A549 (cell line): ENCODE results near the gene ITFG1. TPM values are rescaled to one million over a fixed set of nuclear protein-coding genes. Genes with fewer than 3 reads are reported as not detected.
"Not testable (repeated sequence)": the region's sequence is repeated elsewhere in the genome, so short reads cannot be mapped to it uniquely, and the experiment has no call there.

Experiments used
- ATAC-seq, 2 experiments: fragments of 200-7000 bp in 1 of 2; fragments of >200 bp in 1 of 2; cut with Nextera tagmentation in 1 of 2; cut with Tn5 transposase in 1 of 2; 3 replicates each; pipeline versions ENCODE4 v1.8.0 to v1.9.1; 2018 to 2020; ENCODE audit warnings: mild to moderate bottlenecking in 1 of 2, moderate library complexity in 1 of 2
- CTCF ChIA-PET: fragments of 300-600 bp; sonication (Branson Sonifier 250); formaldehyde crosslinking; extraction: SDS; loops from one replicate; lab custom pipeline; 2021; ENCODE audit warnings: antibody characterized with exemption, inconsistent platforms; lab: Yijun Ruan, JAX
- POLR2A ChIA-PET: fragments of 350-600 bp; formaldehyde crosslinking; extraction: SDS; loops from one replicate; lab custom pipeline; 2021; ENCODE audit warnings: antibody characterized with exemption, inconsistent platforms; lab: Yijun Ruan, JAX
- DNase-seq, 2 experiments: peaks; one replicate each; pipeline versions ENCODE4 v3.0.0 to v3.0.0-alpha.2; 2011 to 2016; ENCODE audit warnings: low read depth in 1 of 2, low spot score in 1 of 2
- FAIRE-seq: peaks from 2 replicates; lab custom pipeline; 2011; peaks lifted over from hg19 to GRCh38; lab: Jason Lieb, UNC
- H3K27ac ChIP-seq, 2 experiments: fragments of >200 bp; sonication (Bioruptor Twin); formaldehyde crosslinking; 3 replicates each; pipeline ENCODE4 v1.5.1; 2016 to 2017
- H3K4me1 ChIP-seq: fragments of >200 bp; sonication (Bioruptor Twin); formaldehyde crosslinking; 3 replicates; pipeline ENCODE4 v1.6.1; 2016
- H3K4me2 ChIP-seq: fragments of >200 bp; sonication (Bioruptor Twin); formaldehyde crosslinking; 3 replicates; pipeline ENCODE4 v1.6.1; 2016
- H3K4me3 ChIP-seq: fragments of >200 bp; sonication (Bioruptor Twin); formaldehyde crosslinking; 3 replicates; pipeline ENCODE4 v1.5.1; 2016
- H3K9me3 ChIP-seq: fragments of >200 bp; sonication (Bioruptor Twin); formaldehyde crosslinking; 3 replicates; pipeline ENCODE4 v1.6.1; 2016
- BHLHE40 ChIP-seq: IDR thresholded peaks from 2 replicates; pipeline ENCODE4 v1.6.1; 2012; ENCODE audit warnings: low read depth, low read length, inconsistent platforms
- CBX2 ChIP-seq: fragments of 200-600 bp; sonication (generic); IDR thresholded peaks from 2 replicates; pipeline ENCODE4 v1.6.1; 2016; ENCODE audit warnings: low read depth, mild to moderate bottlenecking, borderline replicate concordance
- CBX8 ChIP-seq: fragments of 200-600 bp; sonication (generic); IDR thresholded peaks from 2 replicates; pipeline ENCODE4 v1.6.1; 2016
- CEBPB ChIP-seq, 2 experiments: fragments of >200 bp in 1 of 2; sonication (Bioruptor Twin) in 1 of 2; formaldehyde crosslinking in 1 of 2; IDR thresholded peaks; 2 replicates each; pipeline ENCODE4 v1.6.1; 2012 to 2016
- FOSL2 ChIP-seq, 2 experiments: fragments of 450-650 bp in 1 of 2; fragments of >200 bp in 1 of 2; sonication (Bioruptor Twin) in 1 of 2; formaldehyde crosslinking; IDR thresholded peaks; 2 replicates each; pipeline versions ENCODE4 v1.5.0 to v1.6.1; 2016 to 2020; ENCODE audit warnings: mild to moderate bottlenecking in 1 of 2, moderate library complexity in 1 of 2
- GATA3 ChIP-seq: IDR thresholded peaks from 2 replicates; pipeline ENCODE4 v1.6.1; 2012; ENCODE audit warnings: borderline replicate concordance
- HDAC2 ChIP-seq: fragments of 200-600 bp; sonication (generic); IDR thresholded peaks from 2 replicates; pipeline ENCODE4 v1.6.1; 2016
- HOXB5 ChIP-seq: fragments of 250-450 bp; sonication (Bioruptor Pico); IDR thresholded peaks from 2 replicates; pipeline ENCODE4 v1.5.0; 2020; ENCODE audit warnings: mild to moderate bottlenecking, moderate library complexity
- KDM1A ChIP-seq: fragments of 200-600 bp; sonication (generic); IDR thresholded peaks from 2 replicates; pipeline ENCODE4 v1.6.1; 2016; ENCODE audit warnings: low read depth, mild to moderate bottlenecking
- MAFK ChIP-seq: fragments of 450-650 bp; IDR thresholded peaks from 2 replicates; pipeline ENCODE4 v1.6.1; 2014; ENCODE audit not compliant: partially characterized antibody
- PHF8 ChIP-seq: fragments of 200-600 bp; sonication (generic); IDR thresholded peaks from 2 replicates; pipeline ENCODE4 v1.6.1; 2016; ENCODE audit warnings: low read depth, mild to moderate bottlenecking, antibody characterized with exemption, moderate library complexity, borderline replicate concordance
- POLR2A ChIP-seq: IDR thresholded peaks from 2 replicates; pipeline ENCODE4 v1.6.1; 2012; ENCODE audit warnings: mild to moderate bottlenecking, low read length
- POLR2AphosphoS2 ChIP-seq: conservative IDR thresholded peaks from 2 replicates; pipeline ENCODE4 v1.6.1; 2012; ENCODE audit warnings: low read length, improper control_type of control experiment, inconsistent platforms
- RAD21 ChIP-seq, 2 experiments: fragments of >200 bp in 1 of 2; sonication (Bioruptor Twin) in 1 of 2; formaldehyde crosslinking in 1 of 2; IDR thresholded peaks in 1 of 2; conservative IDR thresholded peaks in 1 of 2; 2 replicates in 1 of 2; 3 replicates in 1 of 2; pipeline ENCODE4 v1.6.1; 2012 to 2018; ENCODE audit warnings: inconsistent platforms in 1 of 2
- SREBF2 ChIP-seq: fragments of 450-650 bp; IDR thresholded peaks from 2 replicates; pipeline ENCODE4 v1.6.1; 2014; ENCODE audit warnings: mild to moderate bottlenecking, moderate library complexity
- ZC3H11A ChIP-seq: fragments of 450-650 bp; IDR thresholded peaks from 2 replicates; pipeline ENCODE4 v1.6.1; 2014; ENCODE audit warnings: antibody characterized with exemption, mild to moderate bottlenecking
- ZNF302 ChIP-seq: fragments of 250-450 bp; sonication (Bioruptor Pico); IDR thresholded peaks from 2 replicates; pipeline ENCODE4 v1.9.0; 2021; ENCODE audit warnings: inconsistent platforms, mild to moderate bottlenecking, moderate library complexity
- ZSCAN20 ChIP-seq: fragments of 250-450 bp; sonication (Bioruptor Pico); IDR thresholded peaks from 2 replicates; pipeline ENCODE4 v1.8.0; 2022; ENCODE audit warnings: mild to moderate bottlenecking, moderate library complexity
- WGBS: methylation state at CpG from one replicate; pipeline ENCODE4 v1.1.6; 2017; ENCODE audit errors: missing lambda C conversion rate; 5-methylcytosine and 5-hydroxymethylcytosine counted together
- polyA plus RNA-seq, 4 experiments: library from polyadenylated mRNA; depleted of rRNA in 3 of 4; stranded (reverse); fragments of >200 nt; fragmentation: RNase III in 1 of 4; extraction: RNeasy Plus Mini Kit Qiagen cat#74134 plus additional on column Dnase treatment in 1 of 4; gene quantifications; 2 replicates in 3 of 4; 3 replicates in 1 of 4; pipeline ENCODE4 v1.2.3, GENCODE V29; 2011 to 2017
- TF ChIP-seq, protein P1 (sequence below): fragments of 250-450 bp; sonication (Bioruptor Pico); IDR thresholded peaks from 2 replicates; pipeline ENCODE4 v1.5.0; 2021; ENCODE audit warnings: mild to moderate bottlenecking, moderate library complexity, borderline replicate concordance
- TF ChIP-seq, protein P2 (sequence below): fragments of 200-600 bp; sonication (generic); IDR thresholded peaks from 2 replicates; pipeline ENCODE4 v1.6.1; 2016; ENCODE audit warnings: antibody characterized with exemption, mild to moderate bottlenecking, moderate library complexity
- TF ChIP-seq, protein P3 (sequence below): fragments of 150-350 bp; IDR thresholded peaks from 2 replicates; pipeline ENCODE4 v1.6.1; 2014; ENCODE audit warnings: low read depth, mild to moderate bottlenecking, low read length
- TF ChIP-seq, protein P4 (sequence below): fragments of >200 bp; sonication (Bioruptor Twin); formaldehyde crosslinking; IDR thresholded peaks from 2 replicates; pipeline ENCODE4 v1.6.1; 2016

The ITFG1 gene
- polyA plus RNA-seq, 2 of the 4 experiments (the other 2 are of a cell fraction): 32.9 to 112 TPM

DNA sequence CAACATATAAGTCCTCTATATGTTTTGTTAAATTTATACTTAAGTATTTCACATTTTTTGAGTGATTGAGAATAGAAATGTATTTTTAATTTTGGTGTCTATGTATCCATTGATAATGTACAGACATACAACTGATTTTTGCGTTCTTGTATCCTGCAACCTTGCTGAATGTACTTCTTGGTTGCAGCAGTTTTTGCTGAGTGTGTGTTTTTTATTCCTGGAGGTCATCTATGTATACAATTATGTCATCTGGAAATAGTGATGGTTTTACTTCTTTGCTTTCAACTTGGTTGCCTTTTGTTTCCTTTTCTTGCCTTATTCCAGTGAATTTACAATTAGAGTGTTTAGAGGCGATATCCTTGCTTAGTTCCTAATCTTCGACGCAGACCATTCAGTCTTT lies 249.6 kb downstream of the ITFG1 start:
- CTCF ChIA-PET: no interaction called here
- FAIRE-seq (no peak), DNase-seq (no peak), ATAC-seq (no peak)
- no peak overlapping the region for H3K27ac ChIP-seq
- H3K4me1 ChIP-seq: no peaks in the 10 kb centered on the region
- TF ChIP-seq MAFK: peak; percentile 95
- TF ChIP-seq, protein P1, sequence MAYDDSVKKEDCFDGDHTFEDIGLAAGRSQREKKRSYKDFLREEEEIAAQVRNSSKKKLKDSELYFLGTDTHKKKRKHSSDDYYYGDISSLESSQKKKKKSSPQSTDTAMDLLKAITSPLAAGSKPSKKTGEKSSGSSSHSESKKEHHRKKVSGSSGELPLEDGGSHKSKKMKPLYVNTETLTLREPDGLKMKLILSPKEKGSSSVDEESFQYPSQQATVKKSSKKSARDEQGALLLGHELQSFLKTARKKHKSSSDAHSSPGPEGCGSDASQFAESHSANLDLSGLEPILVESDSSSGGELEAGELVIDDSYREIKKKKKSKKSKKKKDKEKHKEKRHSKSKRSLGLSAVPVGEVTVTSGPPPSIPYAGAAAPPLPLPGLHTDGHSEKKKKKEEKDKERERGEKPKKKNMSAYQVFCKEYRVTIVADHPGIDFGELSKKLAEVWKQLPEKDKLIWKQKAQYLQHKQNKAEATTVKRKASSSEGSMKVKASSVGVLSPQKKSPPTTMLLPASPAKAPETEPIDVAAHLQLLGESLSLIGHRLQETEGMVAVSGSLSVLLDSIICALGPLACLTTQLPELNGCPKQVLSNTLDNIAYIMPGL (CRISPR knock-in tag): no peak
- H3K4me3 ChIP-seq: no peak overlapping the region
- no peak overlapping the region for H3K4me2 ChIP-seq
- POLR2A ChIA-PET: no interaction called here
- 94% methylated on average over 4 of the region's 4 CpGs for WGBS
- no peaks in the 10 kb centered on the region for H3K9me3 ChIP-seq

DNA sequence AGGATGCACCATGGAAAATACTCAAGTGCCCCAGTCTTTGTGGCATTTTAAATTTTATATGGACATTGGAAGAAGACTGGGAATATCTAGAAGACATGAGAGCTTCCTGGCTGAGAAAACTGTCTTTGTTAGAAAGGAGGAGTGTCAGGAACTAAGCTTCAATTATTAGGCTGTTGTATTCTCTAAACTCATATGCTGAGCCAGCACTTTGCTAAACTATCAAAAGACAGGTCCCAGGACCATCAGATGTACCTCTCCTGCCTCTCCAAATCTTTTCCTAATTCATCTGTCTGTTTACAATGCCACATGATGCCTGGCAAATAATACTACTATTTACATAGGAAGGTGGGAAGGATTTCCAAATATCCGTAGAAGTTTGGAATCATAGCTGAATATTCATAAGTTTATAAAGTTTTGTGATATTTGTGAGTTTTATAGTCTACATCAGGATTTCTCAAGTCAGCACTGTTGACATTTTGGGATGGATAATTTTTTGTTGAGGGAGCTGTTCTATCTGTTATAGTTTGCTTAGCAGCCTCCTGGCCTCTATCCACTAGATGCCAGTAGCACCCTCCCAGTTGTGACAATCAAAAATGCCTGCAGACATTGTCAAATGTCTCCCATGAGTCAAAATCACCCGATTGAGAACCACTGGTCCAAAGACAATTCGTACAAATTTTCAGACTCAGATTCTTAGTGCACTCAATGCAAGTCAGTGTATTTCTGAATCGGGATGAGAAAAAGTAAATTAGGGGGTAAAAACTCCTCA lies 255.9 kb downstream of the ITFG1 start:
- WGBS: 57% methylated on average over 4 of the region's 4 CpGs
- no peaks in the 10 kb centered on the region for H3K4me1 ChIP-seq

DNA sequence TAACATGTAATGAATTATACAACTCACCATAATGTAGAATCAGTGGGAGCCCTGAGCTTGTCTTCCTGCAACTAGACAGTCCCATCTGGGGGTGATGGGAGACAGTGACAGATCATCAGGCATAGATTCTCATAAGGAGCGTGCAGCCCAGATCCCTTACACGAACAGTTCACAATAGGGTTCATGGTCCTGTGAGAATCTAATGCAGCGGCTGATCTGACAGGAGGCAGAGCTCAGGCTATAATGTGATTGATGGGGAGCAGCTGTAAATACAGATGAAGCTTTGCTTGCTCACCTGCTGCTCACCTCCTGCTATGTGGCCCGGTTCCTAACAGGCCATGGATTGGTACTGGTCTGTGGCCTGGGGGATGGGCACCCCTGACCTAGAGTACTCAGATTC lies 257.4 kb downstream of the ITFG1 start:
- FAIRE-seq, H3K4me3 ChIP-seq, H3K4me1 ChIP-seq, POLR2A ChIA-PET, H3K4me2 ChIP-seq, ATAC-seq, H3K27ac ChIP-seq, DNase-seq, H3K9me3 ChIP-seq: not testable (repeated sequence)
- 96% methylated on average over 4 of the region's 4 CpGs for WGBS
- CTCF ChIA-PET: interaction anchor here (1.3 kb wide), 1 partner anchor 60 kb away, joined by 3 read pairs; the partner anchor contains the start of gene NETO2

More for the DNA sequence above, 255.9 kb downstream of the ITFG1 start:
- TF ChIP-seq RAD21 (conservative IDR thresholded peaks at IDR 0.05 in 1 of 2, IDR thresholded peaks at IDR 0.05 in 1 of 2) (peak in 1 of 2 experiments; percentile 18; a peak in 1 of 5 replicates), MAFK (peak; percentile 85), CBX8 (no peak), POLR2A (no peak), CEBPB (IDR thresholded peaks at IDR 0.05) (no peak), ZC3H11A (no peak), SREBF2 (no peak), HOXB5 (no peak), KDM1A (no peak)
- TF ChIP-seq, protein P2, sequence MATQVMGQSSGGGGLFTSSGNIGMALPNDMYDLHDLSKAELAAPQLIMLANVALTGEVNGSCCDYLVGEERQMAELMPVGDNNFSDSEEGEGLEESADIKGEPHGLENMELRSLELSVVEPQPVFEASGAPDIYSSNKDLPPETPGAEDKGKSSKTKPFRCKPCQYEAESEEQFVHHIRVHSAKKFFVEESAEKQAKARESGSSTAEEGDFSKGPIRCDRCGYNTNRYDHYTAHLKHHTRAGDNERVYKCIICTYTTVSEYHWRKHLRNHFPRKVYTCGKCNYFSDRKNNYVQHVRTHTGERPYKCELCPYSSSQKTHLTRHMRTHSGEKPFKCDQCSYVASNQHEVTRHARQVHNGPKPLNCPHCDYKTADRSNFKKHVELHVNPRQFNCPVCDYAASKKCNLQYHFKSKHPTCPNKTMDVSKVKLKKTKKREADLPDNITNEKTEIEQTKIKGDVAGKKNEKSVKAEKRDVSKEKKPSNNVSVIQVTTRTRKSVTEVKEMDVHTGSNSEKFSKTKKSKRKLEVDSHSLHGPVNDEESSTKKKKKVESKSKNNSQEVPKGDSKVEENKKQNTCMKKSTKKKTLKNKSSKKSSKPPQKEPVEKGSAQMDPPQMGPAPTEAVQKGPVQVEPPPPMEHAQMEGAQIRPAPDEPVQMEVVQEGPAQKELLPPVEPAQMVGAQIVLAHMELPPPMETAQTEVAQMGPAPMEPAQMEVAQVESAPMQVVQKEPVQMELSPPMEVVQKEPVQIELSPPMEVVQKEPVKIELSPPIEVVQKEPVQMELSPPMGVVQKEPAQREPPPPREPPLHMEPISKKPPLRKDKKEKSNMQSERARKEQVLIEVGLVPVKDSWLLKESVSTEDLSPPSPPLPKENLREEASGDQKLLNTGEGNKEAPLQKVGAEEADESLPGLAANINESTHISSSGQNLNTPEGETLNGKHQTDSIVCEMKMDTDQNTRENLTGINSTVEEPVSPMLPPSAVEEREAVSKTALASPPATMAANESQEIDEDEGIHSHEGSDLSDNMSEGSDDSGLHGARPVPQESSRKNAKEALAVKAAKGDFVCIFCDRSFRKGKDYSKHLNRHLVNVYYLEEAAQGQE: no peak
- FAIRE-seq (no peak), DNase-seq (peak in 1 of 2 experiments; percentile 5), ATAC-seq (no peak)
- no peak overlapping the region for H3K4me2 ChIP-seq
- H3K27ac ChIP-seq: no peak overlapping the region
- H3K4me3 ChIP-seq: no peak overlapping the region
- POLR2A ChIA-PET: no interaction called here
- H3K9me3 ChIP-seq: no peaks in the 10 kb centered on the region
- CTCF ChIA-PET: interaction anchor here (1.0 to 1.3 kb wide), 3 partner anchors 16 to 64 kb away, joined by 3 to 4 read pairs (median 4); partner anchors contain the start of gene NETO2

DNA sequence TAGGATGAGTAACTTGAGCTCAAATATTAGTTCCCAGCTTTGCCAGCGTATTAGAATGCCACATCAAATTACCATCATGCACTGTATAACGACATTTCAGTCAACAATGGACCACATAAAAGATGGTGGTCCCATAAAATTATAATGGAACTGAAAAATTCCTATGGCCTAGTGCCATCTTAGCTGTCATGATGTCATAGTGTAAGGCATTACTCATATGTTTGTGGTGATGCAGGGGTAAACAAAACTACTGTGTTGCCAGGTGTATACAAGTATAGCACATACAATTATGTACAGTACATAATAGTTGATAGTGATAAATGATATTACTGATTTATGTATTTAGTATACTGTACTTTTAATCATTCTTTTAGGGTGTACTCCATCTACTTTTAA lies 262.7 kb downstream of the ITFG1 start:
- Histone ChIP-seq H3K9me3 (no peaks in the 10 kb centered on the region), H3K4me3 (no peak overlapping the region), H3K4me2 (no peak overlapping the region), H3K4me1 (no peaks in the 10 kb centered on the region), H3K27ac (no peak overlapping the region)
- no peak for FAIRE-seq
- CTCF ChIA-PET: interaction anchor here (1.2 kb wide), 1 partner anchor 211 kb away, joined by 3 read pairs; no protein-coding TSS in a partner anchor
- POLR2A ChIA-PET: no interaction called here
- WGBS: 97% methylated on average over 2 of the region's 2 CpGs
- DNase-seq: no peak
- no peak for ATAC-seq
- TF ChIP-seq, protein P3, sequence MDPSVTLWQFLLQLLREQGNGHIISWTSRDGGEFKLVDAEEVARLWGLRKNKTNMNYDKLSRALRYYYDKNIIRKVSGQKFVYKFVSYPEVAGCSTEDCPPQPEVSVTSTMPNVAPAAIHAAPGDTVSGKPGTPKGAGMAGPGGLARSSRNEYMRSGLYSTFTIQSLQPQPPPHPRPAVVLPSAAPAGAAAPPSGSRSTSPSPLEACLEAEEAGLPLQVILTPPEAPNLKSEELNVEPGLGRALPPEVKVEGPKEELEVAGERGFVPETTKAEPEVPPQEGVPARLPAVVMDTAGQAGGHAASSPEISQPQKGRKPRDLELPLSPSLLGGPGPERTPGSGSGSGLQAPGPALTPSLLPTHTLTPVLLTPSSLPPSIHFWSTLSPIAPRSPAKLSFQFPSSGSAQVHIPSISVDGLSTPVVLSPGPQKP: no peak
- TF ChIP-seq POLR2AphosphoS2 (no peak), CBX8 (no peak), HDAC2 (no peak), CBX2 (no peak), ZNF302 (CRISPR knock-in tag) (no peak), PHF8 (no peak), BHLHE40 (no peak), FOSL2 (IDR thresholded peaks at IDR 0.05) (no peak), FOSL2 (CRISPR knock-in tag; IDR thresholded peaks at IDR 0.05) (no peak), ZSCAN20 (no peak), GATA3 (no peak), CEBPB (IDR thresholded peaks at IDR 0.05) (no peak), KDM1A (no peak)
- TF ChIP-seq, protein P4, sequence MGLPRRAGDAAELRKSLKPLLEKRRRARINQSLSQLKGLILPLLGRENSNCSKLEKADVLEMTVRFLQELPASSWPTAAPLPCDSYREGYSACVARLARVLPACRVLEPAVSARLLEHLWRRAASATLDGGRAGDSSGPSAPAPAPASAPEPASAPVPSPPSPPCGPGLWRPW: no peak
